ENCODE data around the gene NCS1. TPM values are rescaled to one million over a fixed set of nuclear protein-coding genes. Genes with fewer than 3 reads are reported as not detected.

NCS1 gene
- total and polyA plus RNA-seq, 2 of the 8 experiments (the other 6 are each of a cell fraction or from before 2014, with no cell fraction given): 34.7 to 47.6 TPM

DNA sequence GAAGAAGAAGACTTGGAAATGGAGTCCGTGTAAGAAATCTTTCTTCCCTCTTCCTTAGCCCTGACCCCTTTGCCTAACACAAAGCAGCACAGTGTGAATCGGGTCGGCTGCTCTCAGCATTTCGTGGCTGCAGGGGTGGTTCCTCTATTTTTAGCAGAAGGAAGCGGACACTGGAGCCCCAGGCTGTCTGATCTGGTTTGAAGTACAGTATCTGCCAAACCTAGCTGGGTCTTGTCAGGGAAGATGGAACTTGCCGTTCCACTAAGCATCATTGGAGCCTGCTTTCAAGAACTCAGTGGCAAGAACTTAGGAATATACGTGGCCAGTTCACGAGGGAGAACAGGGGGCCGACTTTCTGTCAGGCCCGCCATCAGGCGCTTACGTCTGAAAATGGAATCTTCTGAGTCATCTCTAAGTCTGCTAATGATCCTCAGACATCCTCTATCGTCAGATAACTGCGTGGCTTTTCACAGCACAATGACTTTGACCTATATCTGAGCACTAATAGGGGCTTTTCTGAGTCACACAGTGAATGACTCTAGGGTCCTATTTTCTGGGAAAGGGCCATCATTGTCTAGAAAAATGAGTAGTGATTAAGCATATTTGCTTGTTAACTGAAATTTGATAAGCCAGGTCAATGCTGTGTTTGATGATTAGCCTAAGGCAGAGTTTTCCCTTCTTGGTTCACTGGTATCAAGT is 43.3 kb upstream of the NCS1 start:
- H3K27me3 ChIP-seq (replicated peaks in 1 of 4; ENCODE audit: control insufficient read depth in 3 of 4, extremely low read depth in 1 of 4, insufficient read depth in 3 of 4, low read length in 3 of 4): peaks cover 0 to 1% (median 0%) of the 10 kb centered on the region in 4 experiments; a peak in 1 of 7 replicates
- no peaks in the 10 kb centered on the region for H4K20me1 ChIP-seq (replicated peaks in 1 of 2; ENCODE audit: control insufficient read depth in 1 of 2, insufficient read depth in 2 of 2, low read length in 2 of 2)
- no peak overlapping the region for H2AK5ac ChIP-seq (ENCODE audit: low read depth, low read length)
- H2BK12ac ChIP-seq (ENCODE audit: low read depth, low read length): no peak overlapping the region
- no peaks in the 10 kb centered on the region; the same call in 1 of the 2 replicates for H3K79me1 ChIP-seq (ENCODE audit: low read depth, low read length)
- H2BK20ac ChIP-seq (ENCODE audit: low read length): no peak overlapping the region
- H3K4me3 ChIP-seq (ENCODE audit: extremely low read depth in 1 of 4, insufficient read depth in 2 of 4, low read depth in 3 of 4, low read length in 4 of 4): no peak overlapping the region
- POLR2A ChIA-PET (ENCODE audit: partially characterized antibody): interaction anchor here (0.7 kb wide), 1 partner anchor 20 kb away, joined by 3 read pairs; no protein-coding TSS in a partner anchor
- DNase-seq (ENCODE audit: low read depth in 1 of 2, low spot score in 2 of 2) (no peak), FAIRE-seq (no peak)
- peaks cover 0 to 21% (median 7%) of the 10 kb centered on the region in 4 experiments; a peak in 5 of 8 replicates for H3K36me3 ChIP-seq (ENCODE audit: control insufficient read depth in 2 of 4, insufficient read depth in 4 of 4, low read length in 3 of 4)
- H2BK120ac ChIP-seq (replicated peaks; ENCODE audit: low read depth, low read length): no peak overlapping the region
- no peak overlapping the region for H3K4ac ChIP-seq (replicated peaks; ENCODE audit: insufficient read length, low read depth, low read length)
- no peak overlapping the region for H4K5ac ChIP-seq (ENCODE audit: insufficient read length, low read depth, low read length)
- no peaks in the 10 kb centered on the region for H3K9me3 ChIP-seq (ENCODE audit: insufficient read depth in 2 of 2, low read depth in 1 of 2, low read length in 1 of 2)
- no peaks in the 10 kb centered on the region for H3K23me2 ChIP-seq (ENCODE audit: low read depth, low read length)
- H3K4me1 ChIP-seq (replicated peaks in 1 of 4; ENCODE audit: control insufficient read depth in 3 of 4, insufficient read depth in 4 of 4, low read length in 3 of 4): peaks cover 0 to 3% (median 0%) of the 10 kb centered on the region in 4 experiments; a peak in 1 of 7 replicates
- no peak overlapping the region for H3K9ac ChIP-seq (replicated peaks in 1 of 4; ENCODE audit: extremely low read depth in 1 of 4, low read depth in 3 of 4, low read length in 3 of 4)
- H2BK5ac ChIP-seq (ENCODE audit: low read depth, low read length): no peak overlapping the region
- H2BK15ac ChIP-seq (ENCODE audit: low read length): no peak overlapping the region
- H3K27ac ChIP-seq (ENCODE audit: low read depth, low read length): no peak overlapping the region
- H2AFZ ChIP-seq (ENCODE audit: low read length): no peak overlapping the region
- 91% methylated on average over 14 of the region's 14 CpGs; no CpG with 5 or more reads in 1 of the 2 experiments for WGBS, 2 experiments (ENCODE audit: extremely low coverage in 1 of 2, insufficient coverage in 1 of 2, insufficient read length in 1 of 2, insufficient replicate concordance in 2 of 2, low coverage in 1 of 2, low lambda C conversion rate in 2 of 2, missing lambda C conversion rate in 1 of 2)
- no peak overlapping the region for H4K8ac ChIP-seq (ENCODE audit: extremely low read depth, insufficient read depth, low read length)
- no peak overlapping the region for H3K18ac ChIP-seq (ENCODE audit: extremely low read depth, low read length)
- H3K56ac ChIP-seq (replicated peaks; ENCODE audit: insufficient read length, low read depth, low read length): no peak overlapping the region
- H3K14ac ChIP-seq (ENCODE audit: insufficient read length): no peak overlapping the region
- no peak overlapping the region for H3K23ac ChIP-seq (ENCODE audit: insufficient read length)
- H4K91ac ChIP-seq (replicated peaks; ENCODE audit: insufficient read length, low read length): no peak overlapping the region
- no peaks in the 10 kb centered on the region for H3K79me2 ChIP-seq (ENCODE audit: control insufficient read depth in 1 of 2, insufficient read depth in 2 of 2, low read length in 2 of 2)
- TF ChIP-seq POU5F1 (IDR thresholded peaks at IDR 0.05; ENCODE audit: low read depth, low read length): no peak
- CTCF ChIA-PET (ENCODE audit: partially characterized antibody): interaction anchor here (1.0 to 1.1 kb wide), 2 partner anchors 18 to 102 kb away, joined by 3 to 4 read pairs; no protein-coding TSS in a partner anchor
- H3K4me2 ChIP-seq (ENCODE audit: insufficient read depth in 1 of 2, low read depth in 2 of 2, low read length in 2 of 2): no peak overlapping the region

Data from H1 (cell line).